Mesangial cell (primary cell): ENCODE data around the gene TMEM269. TPM values are rescaled to one million over a fixed set of nuclear protein-coding genes. Genes with fewer than 3 reads are reported as not detected.

Experiments
- total RNA-seq: library from RNA; depleted of rRNA; stranded (reverse); fragments of >200 nt; gene quantifications from 2 replicates; pipeline ENCODE4 v1.2.3, GENCODE V29; 2015

TMEM269 gene, protein sequence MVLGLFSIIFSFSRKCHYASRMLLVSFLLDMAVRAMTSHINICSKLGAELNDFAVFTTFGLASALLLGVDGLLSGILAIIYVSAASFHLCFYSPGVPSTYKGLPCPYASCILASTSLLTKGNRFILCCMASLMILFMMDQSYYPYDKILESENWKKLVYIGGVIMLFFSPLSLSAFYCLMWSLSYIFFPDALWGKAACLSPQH
- 0.25 TPM in 1 of 2 replicates, not detected in the other for total RNA-seq

DNA sequence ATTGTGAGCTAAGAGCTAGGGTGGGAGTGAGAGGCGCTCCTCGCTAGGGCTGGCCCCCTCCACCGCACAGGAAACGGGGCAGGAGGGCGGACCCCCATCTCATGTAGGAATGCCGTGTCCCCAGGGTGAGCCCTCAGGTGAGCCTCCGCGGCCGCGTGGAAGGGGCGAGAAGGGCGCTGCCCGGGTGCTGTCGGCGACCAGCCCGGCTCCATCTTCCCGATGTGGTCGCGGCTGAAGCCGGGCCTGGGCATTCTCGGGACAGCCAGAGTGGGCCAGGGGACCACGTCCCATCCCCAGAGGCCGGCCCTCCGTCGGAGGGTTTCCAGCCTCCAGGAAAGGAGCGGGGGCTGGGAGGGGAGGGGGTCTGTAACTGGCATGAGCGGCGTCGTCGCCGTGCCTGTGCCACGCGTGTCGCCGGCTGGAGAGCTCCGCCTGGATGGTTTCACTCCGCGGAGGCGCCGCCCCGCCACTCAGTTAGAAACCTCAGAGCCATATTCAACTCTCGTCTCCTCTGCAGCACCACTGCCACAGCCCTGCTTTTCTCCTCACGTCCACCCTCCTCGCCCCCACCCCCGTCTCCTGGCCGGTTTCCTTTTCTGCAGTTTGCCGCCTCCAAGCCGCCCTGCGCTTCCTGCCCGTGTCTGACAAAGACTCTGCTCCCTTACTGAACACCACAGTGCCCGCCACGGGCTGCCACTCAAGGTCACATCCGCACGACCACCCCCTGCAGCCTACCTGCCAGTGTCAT is at the start of gene TMEM269:
TSS of gene TMEM269 (plus strand) at position 46 of the 748 bp plus-strand sequence. CDS start 4,903 bp downstream, outside the sequence.

DNA sequence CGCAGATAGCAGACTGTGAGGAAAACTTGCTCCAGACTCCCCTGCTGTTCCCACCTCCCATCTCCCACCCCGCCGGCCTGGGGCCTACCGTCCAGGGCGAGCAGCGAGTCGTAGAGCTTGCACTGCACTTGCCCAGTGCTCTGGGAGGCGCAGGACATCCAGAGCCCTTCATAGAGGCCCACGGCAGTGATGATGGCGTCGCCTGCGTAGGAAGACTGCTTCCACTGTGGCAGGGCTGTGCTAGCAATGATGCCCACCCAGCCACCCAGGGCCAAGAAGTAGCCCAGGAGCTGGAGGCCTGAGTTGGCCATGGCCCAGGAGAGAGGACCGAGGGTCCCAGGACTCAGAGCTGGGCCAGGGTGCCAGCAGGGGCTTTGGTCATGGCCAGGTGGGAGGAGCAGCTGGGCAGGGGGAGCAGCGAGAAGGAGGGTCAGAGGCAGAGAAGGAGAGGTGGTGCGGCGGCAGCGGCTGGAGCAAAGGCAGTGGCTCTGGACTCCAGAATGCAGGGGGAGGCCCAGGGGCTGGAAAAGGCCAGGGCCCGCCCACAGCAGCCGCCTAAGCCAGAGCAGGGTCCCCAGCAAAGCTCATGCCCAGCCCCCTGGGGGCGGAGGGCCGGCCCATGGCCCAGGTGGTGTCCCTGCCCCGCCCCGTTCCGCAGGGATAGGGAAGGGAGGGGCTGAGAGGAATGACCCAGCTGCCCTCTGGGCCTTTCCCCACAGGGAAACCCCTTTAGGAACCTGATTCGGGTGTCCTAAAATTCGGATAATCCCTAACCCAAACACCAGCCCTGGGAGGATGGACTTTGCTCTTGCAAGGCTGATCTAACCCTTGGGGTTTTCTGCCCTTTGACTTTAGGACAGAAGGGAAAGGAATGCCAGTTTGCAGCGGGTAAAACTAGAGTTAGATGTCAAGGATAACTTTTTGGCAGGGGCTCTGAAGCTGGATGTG is 44.8 kb upstream of the TMEM269 start, which contains the start of gene CLDN19:
TSS of gene CLDN19 (minus strand) at position 484 of the 948 bp plus-strand sequence. CDS start at position 311, 173 bp downstream.

DNA sequence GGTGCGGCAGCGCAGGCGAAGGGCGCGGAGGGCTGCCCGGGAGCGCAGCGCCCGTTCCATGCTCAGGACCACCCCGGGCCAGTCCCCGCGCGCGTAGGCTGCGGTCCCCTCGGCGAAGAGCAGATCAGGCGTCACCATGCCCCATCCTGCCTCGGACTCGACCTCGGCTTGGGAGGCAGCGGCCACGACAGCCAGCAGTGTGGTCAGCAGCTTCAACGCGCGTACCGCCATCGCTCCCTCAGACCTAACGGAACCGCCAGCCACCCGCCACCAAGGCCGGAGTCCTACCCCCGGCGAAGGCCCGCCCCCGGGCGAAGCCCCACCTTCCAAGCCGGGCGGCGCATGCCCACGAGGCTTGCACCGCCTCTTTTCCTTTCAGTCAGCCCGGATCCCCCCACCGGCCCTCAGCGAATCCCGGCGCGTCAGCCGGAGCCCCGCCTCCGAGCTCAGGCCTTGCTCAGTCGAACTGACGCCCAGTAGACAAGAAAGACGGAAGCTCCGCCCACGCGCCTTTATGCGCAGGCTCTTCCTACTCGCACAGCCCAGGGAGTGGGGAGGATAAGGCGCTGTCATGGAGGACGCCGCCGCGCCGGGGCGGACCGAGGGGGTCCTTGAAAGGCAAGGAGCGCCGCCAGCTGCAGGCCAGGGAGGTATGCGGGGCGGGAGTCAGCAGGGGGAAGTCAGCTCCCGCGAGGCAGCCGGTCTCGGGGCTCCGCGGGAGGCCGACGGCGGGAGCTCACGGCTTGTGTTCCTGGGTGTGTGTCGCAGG is 17.9 kb upstream of the TMEM269 start, which contains the start of the genes C1orf50 and P3H1:
TSS of gene C1orf50 (plus strand) at position 509 of the 769 bp plus-strand sequence. CDS start at position 572, 63 bp downstream.
TSS of gene P3H1 (minus strand) at position 288 of the 769 bp plus-strand sequence. CDS start at position 231, 57 bp downstream.

DNA sequence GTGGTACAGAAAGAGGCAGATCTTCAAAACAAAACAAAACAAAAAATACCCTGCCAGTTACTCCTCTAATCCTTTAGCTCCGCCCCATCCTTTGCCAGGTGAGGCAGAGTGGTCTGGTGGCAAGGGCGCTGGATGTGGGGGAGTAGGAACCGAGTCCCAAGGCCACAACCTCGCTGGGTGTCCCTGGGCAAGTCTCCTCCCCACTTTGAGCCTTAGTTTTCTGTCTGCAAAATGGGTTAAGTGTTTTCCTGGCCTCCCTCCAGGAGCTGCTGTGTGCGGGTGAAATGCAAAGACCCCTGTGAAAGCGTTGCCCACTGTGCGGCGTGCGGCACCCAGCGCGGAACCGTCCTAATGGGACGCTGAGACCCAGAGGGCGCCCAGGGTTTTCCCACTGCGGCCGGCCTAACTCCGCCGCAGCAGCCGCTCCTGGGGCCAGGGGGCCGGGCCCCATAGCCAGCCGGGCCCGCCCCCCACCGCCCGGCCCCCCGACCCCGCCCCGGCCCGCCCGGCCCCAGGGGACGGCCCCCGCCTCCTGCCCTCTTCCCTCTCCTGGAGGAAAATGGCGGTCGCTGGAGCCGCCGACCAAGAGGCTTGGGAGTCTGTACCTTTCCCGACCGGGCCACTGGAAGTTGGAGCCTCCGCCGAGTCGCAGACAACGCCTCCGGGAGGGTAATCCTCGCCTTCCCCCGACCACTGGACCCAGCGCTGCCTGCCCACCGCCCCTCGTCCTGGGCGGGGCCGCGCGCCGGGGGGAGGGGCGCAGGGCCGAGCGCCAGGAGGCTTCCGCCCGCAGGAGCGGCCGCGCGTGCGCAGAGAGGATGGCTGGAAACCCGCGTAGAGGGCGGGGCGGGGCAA is 32.0 kb downstream of the TMEM269 start, which contains the start of the genes ERMAP and SVBP:
TSS of gene ERMAP (plus strand) at position 538 of the 855 bp plus-strand sequence. CDS start 13,327 bp downstream, outside the sequence.
TSS of gene SVBP (minus strand) at position 813 of the 855 bp plus-strand sequence. CDS start 853 bp downstream, outside the sequence.

DNA sequence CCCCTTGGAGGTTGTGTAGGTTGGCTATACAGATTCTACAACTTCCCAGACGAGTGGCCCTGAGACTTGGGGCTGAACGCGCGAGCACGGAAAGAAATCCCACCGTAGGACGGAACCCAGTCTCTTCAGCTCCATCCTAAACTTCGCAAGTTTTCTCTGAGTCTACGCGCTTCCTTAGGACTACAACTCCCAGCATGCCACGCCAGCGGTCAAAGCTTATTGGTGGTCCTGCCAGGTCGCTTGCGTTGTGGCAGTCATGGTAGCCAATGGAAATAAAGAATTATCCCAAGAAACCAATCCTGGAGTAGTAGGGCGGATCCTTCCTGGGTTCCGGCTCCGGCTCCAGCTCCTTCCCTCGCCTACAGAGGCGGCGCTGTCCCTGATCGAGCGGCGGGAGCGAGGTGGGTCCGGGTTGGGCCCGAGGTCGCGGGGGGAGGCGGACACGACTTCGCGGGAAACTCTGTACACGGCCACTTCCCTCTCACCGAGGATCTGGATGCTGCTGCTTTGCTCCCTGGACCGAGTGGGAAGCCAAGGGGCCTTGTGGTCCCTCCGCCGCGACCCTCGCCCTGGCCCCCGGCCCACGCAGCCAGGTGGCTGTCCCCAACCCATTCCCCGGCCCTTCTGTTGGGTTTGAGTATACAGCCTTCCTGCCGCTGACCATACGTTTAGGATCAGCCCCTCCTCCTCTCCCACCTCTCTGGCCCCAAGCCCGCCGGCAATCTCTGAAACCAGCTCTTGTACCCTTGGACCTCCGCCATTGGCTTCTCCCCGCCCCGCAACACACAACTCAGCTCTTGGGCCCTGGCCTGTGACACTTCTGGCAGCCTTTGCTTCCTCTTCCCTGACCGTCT is 61.7 kb downstream of the TMEM269 start, which contains the start of gene ZNF691:
TSS of gene ZNF691 (plus strand) at position 357 of the 854 bp plus-strand sequence. CDS start 3,046 bp downstream, outside the sequence.

Other genes with a start within 250 kb of the TMEM269 start
- 17.1 and 57.4 TPM in 2 replicates for gene PPIH, start 126.6 kb upstream of the TMEM269 start, total RNA-seq
- 397 and 625 TPM in 2 replicates for gene YBX1, start 102.6 kb upstream of the TMEM269 start, total RNA-seq
- gene CLDN19, start 44.8 kb upstream of the TMEM269 start, total RNA-seq: 1.8 TPM in 1 of 2 replicates, not detected in the other
- gene P3H1, start 18.0 kb upstream of the TMEM269 start, total RNA-seq: 130 and 153 TPM in 2 replicates
- 2.8 and 4.1 TPM in 2 replicates for gene C1orf50, start 17.7 kb upstream of the TMEM269 start, total RNA-seq
- 8.1 and 13.4 TPM in 2 replicates for gene ERMAP, start 32.1 kb downstream of the TMEM269 start, total RNA-seq
- gene SVBP, start 32.4 kb downstream of the TMEM269 start, total RNA-seq: 14.5 and 15.3 TPM in 2 replicates
- 5.4 and 11.9 TPM in 2 replicates for gene ZNF691, start 61.6 kb downstream of the TMEM269 start, total RNA-seq
- gene SLC2A1, start 173.9 kb downstream of the TMEM269 start, total RNA-seq: 255 and 274 TPM in 2 replicates